A549 (cell line): Measurements from ENCODE around the gene CARD9. TPM values are rescaled to one million over a fixed set of nuclear protein-coding genes. Genes with fewer than 3 reads are reported as not detected.

ENCODE experiments used
- CBX8 ChIP-seq: fragments of 200-600 bp; sonication (generic); IDR thresholded peaks from 2 replicates; pipeline ENCODE4 v1.6.1; 2016
- CEBPB ChIP-seq, 2 experiments: fragments of >200 bp in 1 of 2; sonication (Bioruptor Twin) in 1 of 2; formaldehyde crosslinking in 1 of 2; IDR thresholded peaks; 2 replicates each; pipeline ENCODE4 v1.6.1; 2012 to 2016
- CHD2 ChIP-seq: fragments of 150-350 bp; IDR thresholded peaks from 2 replicates; pipeline ENCODE4 v1.6.1; 2014; ENCODE audit warnings: low read length; ENCODE audit not compliant: partially characterized antibody
- EHMT2 ChIP-seq: fragments of 200-600 bp; sonication (generic); IDR thresholded peaks from 2 replicates; pipeline ENCODE4 v1.6.1; 2016; ENCODE audit warnings: antibody characterized with exemption, low read depth, mild to moderate bottlenecking, moderate library complexity
- EP300 ChIP-seq, 2 experiments: fragments of >200 bp; sonication (Bioruptor Twin); formaldehyde crosslinking; IDR thresholded peaks; 2 replicates in 1 of 2; 3 replicates in 1 of 2; pipeline ENCODE4 v1.6.1; 2016 to 2017
- FOSB ChIP-seq: fragments of 250-450 bp; sonication (Bioruptor Pico); IDR thresholded peaks from 2 replicates; pipeline ENCODE4 v1.5.0; 2020; ENCODE audit warnings: mild to moderate bottlenecking, moderate library complexity
- FOSL2 ChIP-seq, 2 experiments: fragments of 450-650 bp in 1 of 2; fragments of >200 bp in 1 of 2; sonication (Bioruptor Twin) in 1 of 2; formaldehyde crosslinking; IDR thresholded peaks; 2 replicates each; pipeline versions ENCODE4 v1.5.0 to v1.6.1; 2016 to 2020; ENCODE audit warnings: mild to moderate bottlenecking in 1 of 2, moderate library complexity in 1 of 2
- HDAC2 ChIP-seq: fragments of 200-600 bp; sonication (generic); IDR thresholded peaks from 2 replicates; pipeline ENCODE4 v1.6.1; 2016
- HOXA7 ChIP-seq: fragments of 250-450 bp; sonication (Bioruptor Pico); IDR thresholded peaks from 2 replicates; pipeline ENCODE4 v1.5.0; 2020; ENCODE audit warnings: mild to moderate bottlenecking, moderate library complexity
- JUN ChIP-seq, 2 experiments: fragments of >200 bp; sonication (Bioruptor Twin); formaldehyde crosslinking; IDR thresholded peaks; 2 replicates in 1 of 2; 3 replicates in 1 of 2; pipeline ENCODE4 v1.6.1; 2016 to 2017
- JUNB ChIP-seq: fragments of >200 bp; sonication (Bioruptor Twin); formaldehyde crosslinking; IDR thresholded peaks from 2 replicates; pipeline ENCODE4 v1.6.1; 2016
- MAFK ChIP-seq: fragments of 450-650 bp; IDR thresholded peaks from 2 replicates; pipeline ENCODE4 v1.6.1; 2014; ENCODE audit not compliant: partially characterized antibody
- MYC ChIP-seq: IDR thresholded peaks from 2 replicates; pipeline ENCODE4 v1.6.1; 2012; ENCODE audit warnings: mild to moderate bottlenecking, inconsistent platforms, low read length, improper control_type of control experiment, borderline replicate concordance
- NFE2L2 ChIP-seq: fragments of 150-350 bp; conservative IDR thresholded peaks from 2 replicates; pipeline ENCODE4 v1.6.1; 2014; ENCODE audit warnings: low read length
- NPAS2 ChIP-seq: fragments of 250-450 bp; sonication (Bioruptor Pico); IDR thresholded peaks from 2 replicates; pipeline ENCODE4 v1.8.0; 2022; ENCODE audit warnings: mild to moderate bottlenecking, moderate library complexity, borderline replicate concordance
- PHF8 ChIP-seq: fragments of 200-600 bp; sonication (generic); IDR thresholded peaks from 2 replicates; pipeline ENCODE4 v1.6.1; 2016; ENCODE audit warnings: low read depth, mild to moderate bottlenecking, antibody characterized with exemption, moderate library complexity, borderline replicate concordance
- POLR2A ChIP-seq: IDR thresholded peaks from 2 replicates; pipeline ENCODE4 v1.6.1; 2012; ENCODE audit warnings: mild to moderate bottlenecking, low read length
- RAD21 ChIP-seq, 2 experiments: fragments of >200 bp in 1 of 2; sonication (Bioruptor Twin) in 1 of 2; formaldehyde crosslinking in 1 of 2; IDR thresholded peaks in 1 of 2; conservative IDR thresholded peaks in 1 of 2; 2 replicates in 1 of 2; 3 replicates in 1 of 2; pipeline ENCODE4 v1.6.1; 2012 to 2018; ENCODE audit warnings: inconsistent platforms in 1 of 2
- RARB ChIP-seq: fragments of 250-450 bp; sonication (Bioruptor Pico); IDR thresholded peaks from 2 replicates; pipeline ENCODE4 v1.8.0; 2021; ENCODE audit warnings: mild to moderate bottlenecking, moderate library complexity
- SMC3 ChIP-seq: fragments of >200 bp; sonication (Bioruptor Twin); formaldehyde crosslinking; IDR thresholded peaks from 3 replicates; pipeline ENCODE4 v1.6.1; 2018; ENCODE audit warnings: inconsistent platforms
- SREBF2 ChIP-seq: fragments of 450-650 bp; IDR thresholded peaks from 2 replicates; pipeline ENCODE4 v1.6.1; 2014; ENCODE audit warnings: mild to moderate bottlenecking, moderate library complexity
- TP53 ChIP-seq: fragments of 250-450 bp; sonication (Bioruptor Pico); IDR thresholded peaks from 2 replicates; pipeline ENCODE4 v1.5.0; 2021; ENCODE audit warnings: mild to moderate bottlenecking, moderate library complexity
- ZC3H11A ChIP-seq: fragments of 450-650 bp; IDR thresholded peaks from 2 replicates; pipeline ENCODE4 v1.6.1; 2014; ENCODE audit warnings: antibody characterized with exemption, mild to moderate bottlenecking
- polyA plus RNA-seq, 4 experiments: library from polyadenylated mRNA; depleted of rRNA in 3 of 4; stranded (reverse); fragments of >200 nt; fragmentation: RNase III in 1 of 4; extraction: RNeasy Plus Mini Kit Qiagen cat#74134 plus additional on column Dnase treatment in 1 of 4; gene quantifications; 2 replicates in 3 of 4; 3 replicates in 1 of 4; pipeline ENCODE4 v1.2.3, GENCODE V29; 2011 to 2017
- TF ChIP-seq, protein P1 (sequence below): fragments of 200-600 bp; sonication (generic); IDR thresholded peaks from 2 replicates; pipeline ENCODE4 v1.6.1; 2016; ENCODE audit warnings: antibody characterized with exemption, mild to moderate bottlenecking, moderate library complexity
- TF ChIP-seq, protein P2 (sequence below): IDR thresholded peaks from 2 replicates; pipeline ENCODE4 v1.6.1; 2012
- TF ChIP-seq, protein P3 (sequence below): IDR thresholded peaks from 2 replicates; pipeline ENCODE4 v1.6.1; 2012
- TF ChIP-seq, protein P4 (sequence below): fragments of 450-650 bp; IDR thresholded peaks from 2 replicates; pipeline ENCODE4 v1.6.1; 2014; ENCODE audit warnings: antibody characterized with exemption
- TF ChIP-seq, protein P5 (sequence below): fragments of 150-350 bp; IDR thresholded peaks from 2 replicates; pipeline ENCODE4 v1.6.1; 2014; ENCODE audit warnings: low read depth, mild to moderate bottlenecking, low read length
- TF ChIP-seq, protein P6 (sequence below): fragments of >200 bp; sonication (Bioruptor Twin); formaldehyde crosslinking; IDR thresholded peaks from 2 replicates; pipeline ENCODE4 v1.6.1; 2016
- TF ChIP-seq, protein P7 (sequence below): fragments of 250-450 bp; sonication (Bioruptor Pico); IDR thresholded peaks from 2 replicates; pipeline ENCODE4 v1.5.0; 2021; ENCODE audit warnings: mild to moderate bottlenecking, moderate library complexity, borderline replicate concordance

Gene CARD9
- polyA plus RNA-seq, 2 of the 4 experiments (the other 2 are of a cell fraction): 0.21 to 0.94 TPM

DNA sequence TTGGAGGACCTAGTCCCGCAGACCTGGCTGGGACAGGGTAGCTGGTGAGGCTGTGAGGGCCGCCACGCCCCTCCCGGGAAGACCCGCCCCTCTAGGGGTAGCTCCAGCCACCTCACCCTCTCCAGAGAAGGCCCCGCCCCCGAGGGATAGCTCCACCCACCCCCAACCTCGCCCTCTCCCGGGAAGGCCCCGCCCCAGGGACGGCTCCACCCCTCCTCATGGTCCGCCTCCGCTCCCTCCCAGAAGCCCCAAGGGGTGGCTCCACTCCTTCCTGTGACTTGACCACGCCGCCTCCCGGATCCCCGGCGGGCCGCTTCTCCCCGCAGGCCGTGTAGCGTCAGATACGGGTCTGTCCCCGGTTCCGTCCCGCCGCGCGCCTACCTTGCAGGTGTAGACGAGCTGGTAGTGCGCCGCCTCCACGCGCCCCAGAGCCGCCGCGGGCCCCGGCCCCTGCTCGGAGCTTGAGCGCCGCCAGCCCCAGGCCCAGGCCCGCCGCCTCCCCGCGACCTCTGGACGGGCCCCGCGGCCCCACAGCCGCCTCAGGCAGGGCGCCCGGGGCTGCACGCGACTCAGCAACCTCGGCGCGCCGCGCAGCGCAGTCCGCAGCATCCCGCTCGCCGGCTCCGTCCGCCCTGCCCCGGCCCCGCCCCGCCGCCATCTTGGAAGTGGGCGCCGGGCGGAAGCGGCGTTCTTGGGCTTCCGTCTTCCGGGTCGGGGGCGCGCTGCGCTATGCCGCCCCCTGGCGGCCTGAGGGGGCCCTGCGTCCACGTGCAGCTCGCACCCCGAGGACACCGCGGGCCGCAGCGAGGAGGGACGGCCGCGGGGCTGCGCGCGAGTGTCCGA lies 10.1 kb downstream of the CARD9 start, which contains the start of gene DNLZ (continued):
- TF ChIP-seq, protein P1, sequence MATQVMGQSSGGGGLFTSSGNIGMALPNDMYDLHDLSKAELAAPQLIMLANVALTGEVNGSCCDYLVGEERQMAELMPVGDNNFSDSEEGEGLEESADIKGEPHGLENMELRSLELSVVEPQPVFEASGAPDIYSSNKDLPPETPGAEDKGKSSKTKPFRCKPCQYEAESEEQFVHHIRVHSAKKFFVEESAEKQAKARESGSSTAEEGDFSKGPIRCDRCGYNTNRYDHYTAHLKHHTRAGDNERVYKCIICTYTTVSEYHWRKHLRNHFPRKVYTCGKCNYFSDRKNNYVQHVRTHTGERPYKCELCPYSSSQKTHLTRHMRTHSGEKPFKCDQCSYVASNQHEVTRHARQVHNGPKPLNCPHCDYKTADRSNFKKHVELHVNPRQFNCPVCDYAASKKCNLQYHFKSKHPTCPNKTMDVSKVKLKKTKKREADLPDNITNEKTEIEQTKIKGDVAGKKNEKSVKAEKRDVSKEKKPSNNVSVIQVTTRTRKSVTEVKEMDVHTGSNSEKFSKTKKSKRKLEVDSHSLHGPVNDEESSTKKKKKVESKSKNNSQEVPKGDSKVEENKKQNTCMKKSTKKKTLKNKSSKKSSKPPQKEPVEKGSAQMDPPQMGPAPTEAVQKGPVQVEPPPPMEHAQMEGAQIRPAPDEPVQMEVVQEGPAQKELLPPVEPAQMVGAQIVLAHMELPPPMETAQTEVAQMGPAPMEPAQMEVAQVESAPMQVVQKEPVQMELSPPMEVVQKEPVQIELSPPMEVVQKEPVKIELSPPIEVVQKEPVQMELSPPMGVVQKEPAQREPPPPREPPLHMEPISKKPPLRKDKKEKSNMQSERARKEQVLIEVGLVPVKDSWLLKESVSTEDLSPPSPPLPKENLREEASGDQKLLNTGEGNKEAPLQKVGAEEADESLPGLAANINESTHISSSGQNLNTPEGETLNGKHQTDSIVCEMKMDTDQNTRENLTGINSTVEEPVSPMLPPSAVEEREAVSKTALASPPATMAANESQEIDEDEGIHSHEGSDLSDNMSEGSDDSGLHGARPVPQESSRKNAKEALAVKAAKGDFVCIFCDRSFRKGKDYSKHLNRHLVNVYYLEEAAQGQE: no peak
- TF ChIP-seq, protein P2, sequence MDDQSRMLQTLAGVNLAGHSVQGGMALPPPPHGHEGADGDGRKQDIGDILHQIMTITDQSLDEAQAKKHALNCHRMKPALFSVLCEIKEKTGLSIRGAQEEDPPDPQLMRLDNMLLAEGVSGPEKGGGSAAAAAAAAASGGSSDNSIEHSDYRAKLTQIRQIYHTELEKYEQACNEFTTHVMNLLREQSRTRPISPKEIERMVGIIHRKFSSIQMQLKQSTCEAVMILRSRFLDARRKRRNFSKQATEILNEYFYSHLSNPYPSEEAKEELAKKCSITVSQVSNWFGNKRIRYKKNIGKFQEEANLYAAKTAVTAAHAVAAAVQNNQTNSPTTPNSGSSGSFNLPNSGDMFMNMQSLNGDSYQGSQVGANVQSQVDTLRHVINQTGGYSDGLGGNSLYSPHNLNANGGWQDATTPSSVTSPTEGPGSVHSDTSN: no peak
- no peak for TF ChIP-seq MAFK
- no peak for TF ChIP-seq CBX8
- peak in 1 of 2 experiments; percentile 53; a peak in 4 of 5 replicates for TF ChIP-seq RAD21 (conservative IDR thresholded peaks at IDR 0.05 in 1 of 2, IDR thresholded peaks at IDR 0.05 in 1 of 2)
- TF ChIP-seq JUN (IDR thresholded peaks at IDR 0.05): peak; percentile 89 to 99
- TF ChIP-seq HOXA7: no peak
- TF ChIP-seq EHMT2: no peak
- TF ChIP-seq POLR2A: peak; percentile 76
- TF ChIP-seq RARB (CRISPR knock-in tag): no peak
- TF ChIP-seq, protein P3, sequence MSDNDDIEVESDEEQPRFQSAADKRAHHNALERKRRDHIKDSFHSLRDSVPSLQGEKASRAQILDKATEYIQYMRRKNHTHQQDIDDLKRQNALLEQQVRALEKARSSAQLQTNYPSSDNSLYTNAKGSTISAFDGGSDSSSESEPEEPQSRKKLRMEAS: peak; percentile 100
- TF ChIP-seq, protein P4, sequence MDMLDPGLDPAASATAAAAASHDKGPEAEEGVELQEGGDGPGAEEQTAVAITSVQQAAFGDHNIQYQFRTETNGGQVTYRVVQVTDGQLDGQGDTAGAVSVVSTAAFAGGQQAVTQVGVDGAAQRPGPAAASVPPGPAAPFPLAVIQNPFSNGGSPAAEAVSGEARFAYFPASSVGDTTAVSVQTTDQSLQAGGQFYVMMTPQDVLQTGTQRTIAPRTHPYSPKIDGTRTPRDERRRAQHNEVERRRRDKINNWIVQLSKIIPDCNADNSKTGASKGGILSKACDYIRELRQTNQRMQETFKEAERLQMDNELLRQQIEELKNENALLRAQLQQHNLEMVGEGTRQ: no peak
- peak; percentile 85; the same call in 1 of the 2 replicates for TF ChIP-seq TP53 (CRISPR knock-in tag)
- TF ChIP-seq, protein P5, sequence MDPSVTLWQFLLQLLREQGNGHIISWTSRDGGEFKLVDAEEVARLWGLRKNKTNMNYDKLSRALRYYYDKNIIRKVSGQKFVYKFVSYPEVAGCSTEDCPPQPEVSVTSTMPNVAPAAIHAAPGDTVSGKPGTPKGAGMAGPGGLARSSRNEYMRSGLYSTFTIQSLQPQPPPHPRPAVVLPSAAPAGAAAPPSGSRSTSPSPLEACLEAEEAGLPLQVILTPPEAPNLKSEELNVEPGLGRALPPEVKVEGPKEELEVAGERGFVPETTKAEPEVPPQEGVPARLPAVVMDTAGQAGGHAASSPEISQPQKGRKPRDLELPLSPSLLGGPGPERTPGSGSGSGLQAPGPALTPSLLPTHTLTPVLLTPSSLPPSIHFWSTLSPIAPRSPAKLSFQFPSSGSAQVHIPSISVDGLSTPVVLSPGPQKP: no peak
- peak; percentile 72 for TF ChIP-seq NPAS2 (CRISPR knock-in tag)
- peak; percentile 66 for TF ChIP-seq SMC3
- TF ChIP-seq PHF8: peak; percentile 75; the same call in 1 of the 2 replicates
- no peak for TF ChIP-seq HDAC2
- no peak for TF ChIP-seq FOSL2 (IDR thresholded peaks at IDR 0.05)
- TF ChIP-seq FOSL2 (CRISPR knock-in tag; IDR thresholded peaks at IDR 0.05): peak; percentile 15; the same call in 1 of the 2 replicates
- peak; percentile 97 for TF ChIP-seq MYC
- TF ChIP-seq ZC3H11A: no peak
- TF ChIP-seq, protein P6, sequence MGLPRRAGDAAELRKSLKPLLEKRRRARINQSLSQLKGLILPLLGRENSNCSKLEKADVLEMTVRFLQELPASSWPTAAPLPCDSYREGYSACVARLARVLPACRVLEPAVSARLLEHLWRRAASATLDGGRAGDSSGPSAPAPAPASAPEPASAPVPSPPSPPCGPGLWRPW: no peak
- no peak for TF ChIP-seq FOSB (CRISPR knock-in tag)
- TF ChIP-seq CHD2: no peak
- TF ChIP-seq EP300 (IDR thresholded peaks at IDR 0.05): no peak
- no peak for TF ChIP-seq CEBPB (IDR thresholded peaks at IDR 0.05)
- TF ChIP-seq JUNB: no peak
- TF ChIP-seq SREBF2: no peak
- TF ChIP-seq, protein P7, sequence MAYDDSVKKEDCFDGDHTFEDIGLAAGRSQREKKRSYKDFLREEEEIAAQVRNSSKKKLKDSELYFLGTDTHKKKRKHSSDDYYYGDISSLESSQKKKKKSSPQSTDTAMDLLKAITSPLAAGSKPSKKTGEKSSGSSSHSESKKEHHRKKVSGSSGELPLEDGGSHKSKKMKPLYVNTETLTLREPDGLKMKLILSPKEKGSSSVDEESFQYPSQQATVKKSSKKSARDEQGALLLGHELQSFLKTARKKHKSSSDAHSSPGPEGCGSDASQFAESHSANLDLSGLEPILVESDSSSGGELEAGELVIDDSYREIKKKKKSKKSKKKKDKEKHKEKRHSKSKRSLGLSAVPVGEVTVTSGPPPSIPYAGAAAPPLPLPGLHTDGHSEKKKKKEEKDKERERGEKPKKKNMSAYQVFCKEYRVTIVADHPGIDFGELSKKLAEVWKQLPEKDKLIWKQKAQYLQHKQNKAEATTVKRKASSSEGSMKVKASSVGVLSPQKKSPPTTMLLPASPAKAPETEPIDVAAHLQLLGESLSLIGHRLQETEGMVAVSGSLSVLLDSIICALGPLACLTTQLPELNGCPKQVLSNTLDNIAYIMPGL: no peak
- no peak for TF ChIP-seq NFE2L2
